A673 (cell line): ENCODE results near the gene NEMF. TPM values are rescaled to one million over a fixed set of nuclear protein-coding genes. Genes with fewer than 3 reads are reported as not detected.
A peak's percentile ranks its signal among the peaks of the same experiment; 100 is the strongest.

Source experiments
- BruUV-seq: library from RNA; stranded (reverse); fragments of 400-500 nt; replicated peaks from 2 replicates; lab custom pipeline; 2021; lab: Mats Ljungman, UMichigan
- CTCF ChIA-PET: fragments of 300-600 bp; sonication (Branson Sonifier 250); formaldehyde crosslinking; loops from one replicate; lab custom pipeline; 2022; ENCODE audit warnings: antibody characterized with exemption; lab: Charles Lee
- POLR2A ChIA-PET: fragments of 300-600 bp; sonication (Branson Sonifier 250); formaldehyde crosslinking; loops from one replicate; lab custom pipeline; 2022; ENCODE audit warnings: antibody characterized with exemption; ENCODE audit not compliant: low non-redundant PET; lab: Charles Lee
- DNase-seq: peaks from one replicate; pipeline ENCODE4 v3.0.0-alpha.2; 2015; ENCODE audit warnings: low spot score
- H3K27ac ChIP-seq: fragments of 200-600 bp; sonication (generic); 2 replicates; pipeline ENCODE4 v1.5.1; 2016; ENCODE audit warnings: mixed run types, low read depth, mild to moderate bottlenecking, mixed read lengths, antibody characterized with exemption, low read length; ENCODE audit not compliant: poor library complexity, severe bottlenecking
- H3K27me3 ChIP-seq: fragments of 200-600 bp; sonication (generic); replicated peaks from 2 replicates; pipeline ENCODE4 v1.6.1; 2017; ENCODE audit warnings: mixed run types, low read depth, mild to moderate bottlenecking, mixed read lengths, antibody characterized with exemption, low read length; ENCODE audit not compliant: insufficient read depth, poor library complexity
- H3K36me3 ChIP-seq: fragments of 200-600 bp; sonication (generic); 2 replicates; pipeline ENCODE4 v1.6.1; 2016; ENCODE audit warnings: mixed run types, mild to moderate bottlenecking, mixed read lengths, antibody characterized with exemption, low read length; ENCODE audit not compliant: insufficient read depth, poor library complexity, severe bottlenecking
- H3K4me1 ChIP-seq: fragments of 200-600 bp; sonication (generic); 2 replicates; pipeline ENCODE4 v1.6.1; 2017; ENCODE audit warnings: mixed run types, mild to moderate bottlenecking, mixed read lengths, antibody characterized with exemption, low read length; ENCODE audit not compliant: insufficient read depth, poor library complexity, severe bottlenecking
- H3K4me3 ChIP-seq: fragments of 200-600 bp; sonication (generic); 2 replicates; pipeline ENCODE4 v1.5.1; 2016; ENCODE audit warnings: low read depth, mixed run types, mild to moderate bottlenecking, mixed read lengths, low read length; ENCODE audit not compliant: poor library complexity, severe bottlenecking
- H3K9me3 ChIP-seq: fragments of 200-600 bp; sonication (generic); 2 replicates; pipeline ENCODE4 v1.6.1; 2016; ENCODE audit warnings: mixed run types, low read depth, mild to moderate bottlenecking, mixed read lengths, antibody characterized with exemption, low read length; ENCODE audit not compliant: poor library complexity, severe bottlenecking
- CTCF ChIP-seq: fragments of 300-800, 200-600 bp; sonication (generic); conservative IDR thresholded peaks from 2 replicates; pipeline ENCODE4 v1.5.1; 2017; ENCODE audit warnings: low read depth, mild to moderate bottlenecking, antibody characterized with exemption, low read length, moderate library complexity, mixed read lengths
- EZH2 ChIP-seq: fragments of 200-600 bp; sonication (generic); IDR thresholded peaks from 2 replicates; pipeline ENCODE4 v1.6.1; 2017; ENCODE audit warnings: borderline replicate concordance, low read depth, mild to moderate bottlenecking, mixed read lengths, antibody characterized with exemption, low read length; ENCODE audit not compliant: poor library complexity, severe bottlenecking
- intact Hi-C: fragments of 100-400 bp; cut with micrococcal nuclease; formaldehyde crosslinking; loops from one replicate; pipeline ENCODE4 v1.10.0; 2022; ENCODE audit not compliant: unreplicated experiment
- total RNA-seq: library from RNA; stranded (reverse); gene quantifications from 2 replicates; pipeline ENCODE4 v1.2.3, GENCODE V29; 2021

The NEMF gene
- total RNA-seq, 1 experiment from 2014 or later: 77.5 TPM

GRCh38 chr14:49849213-49849847 lies 3.3 kb downstream of the NEMF start:
- BruUV-seq: no TSS peak
- no peak for DNase-seq
- POLR2A ChIA-PET: no interaction called here
- no peaks in the 10 kb centered on the region for H3K27me3 ChIP-seq
- intact Hi-C loops: no loop called here
- H3K9me3 ChIP-seq: no peaks in the 10 kb centered on the region
- CTCF ChIA-PET: no interaction called here
- H3K36me3 ChIP-seq: peaks cover 44% of the 10 kb centered on the region
- TF ChIP-seq CTCF: no peak
- TF ChIP-seq EZH2: no peak
- no peak overlapping the region for H3K4me3 ChIP-seq
- H3K27ac ChIP-seq: no peak overlapping the region
- H3K4me1 ChIP-seq: peaks cover 10% of the 10 kb centered on the region

GRCh38 chr14:49828640-49829039 lies 23.9 kb downstream of the NEMF start:
- peaks cover 87% of the 10 kb centered on the region for H3K36me3 ChIP-seq
- CTCF ChIA-PET: interaction anchor here (1.1 kb wide), 1 partner anchor 194 kb away, joined by 3 read pairs; no protein-coding TSS in a partner anchor
- DNase-seq: no peak
- POLR2A ChIA-PET: no interaction called here
- no peaks in the 10 kb centered on the region for H3K9me3 ChIP-seq
- no peak for TF ChIP-seq EZH2
- no peak for TF ChIP-seq CTCF
- H3K4me3 ChIP-seq: no peak overlapping the region
- no peak overlapping the region for H3K27ac ChIP-seq
- H3K4me1 ChIP-seq: no peaks in the 10 kb centered on the region
- no peaks in the 10 kb centered on the region for H3K27me3 ChIP-seq
- TSS peak; percentile 35 for BruUV-seq
- intact Hi-C loops: no loop called here

- CTCF ChIA-PET: no interaction called here
- POLR2A ChIA-PET: no interaction called here
- BruUV-seq: no TSS peak
- TF ChIP-seq CTCF (no peak), EZH2 (no peak)
- intact Hi-C loops: no loop called here
- Histone ChIP-seq H3K36me3 (peaks cover 60% of the 10 kb centered on the region), H3K4me3 (no peak overlapping the region), H3K4me1 (no peaks in the 10 kb centered on the region), H3K27ac (no peak overlapping the region), H3K27me3 (no peaks in the 10 kb centered on the region), H3K9me3 (no peaks in the 10 kb centered on the region)
- DNase-seq: no peak
Observed at GRCh38 chr14:49820176-49820575, 32.4 kb downstream of the NEMF start.
